ENCODE results near the gene SENP1. TPM values are rescaled to one million over a fixed set of nuclear protein-coding genes. Genes with fewer than 3 reads are reported as not detected.
A peak's percentile ranks its signal among the peaks of the same experiment; 100 is the strongest.

The SENP1 gene
- total and polyA plus RNA-seq, 7 donors = 4.2 to 26.0 (median 16.9) TPM

GRCh38 chr12:48106681-48107613 is 1.1 kb upstream of the SENP1 start:
- H3K4me3 ChIP-seq = peak overlapping the region in 3 of 4 donors; percentile 70 to 88 (median 85)
- H3K9me3 ChIP-seq = no peaks in the 10 kb centered on the region
- intact Hi-C loops (cut with DNase I) = no loop called here
- H3K4me1 ChIP-seq = peaks cover 0 to 18% (median 17%) of the 10 kb centered on the region in 4 donors
- no peaks in the 10 kb centered on the region for H3K36me3 ChIP-seq
- H3K27ac ChIP-seq = peak overlapping the region; percentile 86 to 91 (median 88)
- DNase-seq = no peak
- no peaks in the 10 kb centered on the region for H3K27me3 ChIP-seq
- 72 to 75% methylated on average over 5 of the region's 5 CpGs for WGBS, 2 donors
- TF ChIP-seq CTCF (IDR thresholded peaks at IDR 0.05) (no peak), POLR2AphosphoS5 (IDR thresholded peaks at IDR 0.05) (no peak), POLR2A (IDR thresholded peaks at IDR 0.05) (no peak), EP300 (IDR thresholded peaks at IDR 0.05) (no peak)

- Histone ChIP-seq H3K27ac (peak overlapping the region; percentile 86 to 91 (median 88)), H3K36me3 (no peaks in the 10 kb centered on the region), H3K27me3 (no peaks in the 10 kb centered on the region), H3K4me3 (peak overlapping the region; percentile 70 to 91 (median 86)), H3K9me3 (no peaks in the 10 kb centered on the region), H3K4me1 (peaks cover 0 to 18% (median 17%) of the 10 kb centered on the region in 4 donors)
- WGBS, 2 donors = 0 to 1% methylated on average over 30 of the region's 30 CpGs
- intact Hi-C loops (cut with DNase I) = loop anchor here (1.0 kb wide), 1 partner anchor 52 kb away; the partner anchor contains the start of gene ASB8
- DNase-seq = no peak
- TF ChIP-seq POLR2A (IDR thresholded peaks at IDR 0.05) = no peak
- no peak for TF ChIP-seq POLR2AphosphoS5 (IDR thresholded peaks at IDR 0.05)
Observed at GRCh38 chr12:48105321-48105866, 485 bp downstream of the SENP1 start.

- Histone ChIP-seq H3K36me3 (no peaks in the 10 kb centered on the region), H3K4me1 (peaks cover 0 to 18% (median 17%) of the 10 kb centered on the region in 4 donors), H3K9me3 (no peaks in the 10 kb centered on the region), H3K27ac (peak overlapping the region in 2 of 4 donors; percentile 86 to 89), H3K27me3 (no peaks in the 10 kb centered on the region), H3K4me3 (peak overlapping the region in 3 of 4 donors; percentile 70 to 88 (median 85))
- no peak for DNase-seq
- TF ChIP-seq POLR2A (IDR thresholded peaks at IDR 0.05) = no peak
- TF ChIP-seq EP300 (IDR thresholded peaks at IDR 0.05) = no peak
- TF ChIP-seq POLR2AphosphoS5 (IDR thresholded peaks at IDR 0.05) = no peak
- no peak for TF ChIP-seq CTCF (IDR thresholded peaks at IDR 0.05)
- WGBS, 2 donors = 43 to 64% methylated on average over 4 of the region's 4 CpGs
- intact Hi-C loops (cut with DNase I) = no loop called here
Observed at GRCh38 chr12:48104531-48104930, 1.3 kb downstream of the SENP1 start.

- no peaks in the 10 kb centered on the region for H3K9me3 ChIP-seq
- no peak overlapping the region for H3K4me3 ChIP-seq
- H3K4me1 ChIP-seq = no peaks in the 10 kb centered on the region
- 89 to 94% methylated on average over 1 of the region's 1 CpG for WGBS, 2 donors
- TF ChIP-seq CTCF (IDR thresholded peaks at IDR 0.05) (no peak), POLR2AphosphoS5 (IDR thresholded peaks at IDR 0.05) (no peak), POLR2A (IDR thresholded peaks at IDR 0.05) (no peak), EP300 (IDR thresholded peaks at IDR 0.05) (no peak)
- DNase-seq = no peak
- H3K27me3 ChIP-seq = no peaks in the 10 kb centered on the region
- no peak overlapping the region for H3K27ac ChIP-seq
- intact Hi-C loops (cut with DNase I) = no loop called here
- H3K36me3 ChIP-seq = peaks cover 5 to 91% (median 24%) of the 10 kb centered on the region in 4 donors
Observed at GRCh38 chr12:48092611-48093010, 13.3 kb downstream of the SENP1 start.

- Histone ChIP-seq H3K4me3 (no peak overlapping the region), H3K27ac (no peak overlapping the region), H3K4me1 (no peaks in the 10 kb centered on the region), H3K27me3 (no peaks in the 10 kb centered on the region), H3K9me3 (no peaks in the 10 kb centered on the region), H3K36me3 (peaks cover 5 to 89% (median 25%) of the 10 kb centered on the region in 4 donors)
- TF ChIP-seq EP300 (IDR thresholded peaks at IDR 0.05) = no peak
- no peak for TF ChIP-seq POLR2AphosphoS5 (IDR thresholded peaks at IDR 0.05)
- TF ChIP-seq CTCF (IDR thresholded peaks at IDR 0.05) = no peak
- TF ChIP-seq POLR2A (IDR thresholded peaks at IDR 0.05) = no peak
- DNase-seq = no peak
- WGBS, 2 donors = 84 to 85% methylated on average over 3 of the region's 3 CpGs
- intact Hi-C loops (cut with DNase I) = loop anchor here (5.0 kb wide), 1 partner anchor 76 kb away; no protein-coding TSS in a partner anchor
Observed at GRCh38 chr12:48086327-48086726, 19.6 kb downstream of the SENP1 start.

All from sigmoid colon (tissue), 7 donors.